GM12878 (cell line): ENCODE results near the gene RAB3B. TPM values are rescaled to one million over a fixed set of nuclear protein-coding genes. Genes with fewer than 3 reads are reported as not detected.
A peak's percentile ranks its signal among the peaks of the same experiment; 100 is the strongest.

Experiments used
- ATAC-seq: fragments of 200-7000 bp; cut with Tn5 transposase; 3 replicates; pipeline ENCODE4 v1.9.1; 2020; ENCODE audit warnings: mild to moderate bottlenecking, moderate library complexity
- BruUV-seq: library from RNA; stranded (reverse); fragments of 400-500 nt; replicated peaks from 2 replicates; lab custom pipeline; 2021; lab: Mats Ljungman, UMichigan
- CTCF ChIA-PET: fragments of 300-600 bp; sonication (Branson Sonifier 250); formaldehyde crosslinking; extraction: SDS; loops from one replicate; lab custom pipeline; 2021; ENCODE audit warnings: inconsistent platforms; lab: Yijun Ruan, JAX
- POLR2A ChIA-PET: fragments of 350-600 bp; formaldehyde crosslinking; extraction: SDS; loops from one replicate; lab custom pipeline; 2021; ENCODE audit warnings: inconsistent platforms; lab: Charles Lee
- RAD21 ChIA-PET: fragments of 300-600 bp; sonication (Branson Sonifier 250); formaldehyde crosslinking; loops from one replicate; lab custom pipeline; 2023; ENCODE audit warnings: antibody characterized with exemption; ENCODE audit not compliant: unreplicated experiment; lab: Charles Lee
- SMC1A ChIA-PET: fragments of 300-600 bp; sonication (Branson Sonifier 250); formaldehyde crosslinking; loops from one replicate; lab custom pipeline; 2023; ENCODE audit not compliant: unreplicated experiment, uncharacterized antibody; lab: Charles Lee
- DNase-seq: peaks from one replicate; pipeline ENCODE4 v3.0.0-alpha.2; 2011; ENCODE audit warnings: low read depth, low spot score
- FAIRE-seq: peaks from 3 replicates; lab custom pipeline; 2011; peaks lifted over from hg19 to GRCh38; lab: Jason Lieb, UNC
- H2AFZ ChIP-seq: 2 replicates; pipeline ENCODE4 v1.6.0; 2011; ENCODE audit warnings: low read depth, low read length, control low read depth; ENCODE audit not compliant: control insufficient read depth
- H3K27ac ChIP-seq: 2 replicates; pipeline ENCODE4 v1.5.1; 2011; ENCODE audit warnings: control low read depth; ENCODE audit not compliant: control insufficient read depth, insufficient read depth
- H3K27me3 ChIP-seq, 2 experiments: replicated peaks in 1 of 2; 2 replicates each; pipeline versions ENCODE4 v1.6.0 to v1.6.1; 2011; ENCODE audit warnings: low read length in 1 of 2; ENCODE audit not compliant: control insufficient read depth in 2 of 2, insufficient read depth in 2 of 2
- H3K36me3 ChIP-seq, 2 experiments: 2 replicates each; pipeline ENCODE4 v1.5.1; 2011; ENCODE audit warnings: low read length in 1 of 2; ENCODE audit not compliant: control insufficient read depth in 2 of 2, insufficient read depth in 2 of 2
- H3K4me1 ChIP-seq: 2 replicates; pipeline ENCODE4 v1.6.1; 2011; ENCODE audit warnings: mild to moderate bottlenecking, low read length, moderate library complexity, mixed read lengths; ENCODE audit not compliant: control insufficient read depth, insufficient read depth
- H3K4me2 ChIP-seq: 2 replicates; pipeline ENCODE4 v1.6.0; 2011; ENCODE audit warnings: control low read depth; ENCODE audit not compliant: control insufficient read depth, insufficient read depth
- H3K4me3 ChIP-seq: fragments of 200-600 bp; sonication (generic); 2 replicates; pipeline ENCODE4 v1.5.1; 2016
- H3K79me2 ChIP-seq: 2 replicates; pipeline ENCODE4 v1.6.0; 2011; ENCODE audit warnings: low read length; ENCODE audit not compliant: control insufficient read depth, insufficient read depth
- H3K9ac ChIP-seq: 2 replicates; pipeline ENCODE4 v1.8.0; 2011; ENCODE audit warnings: low read length, control low read depth, mixed read lengths; ENCODE audit not compliant: control insufficient read depth, insufficient read depth
- H3K9me3 ChIP-seq: replicated peaks from 3 replicates; pipeline ENCODE4 v1.5.1; 2011; ENCODE audit warnings: mild to moderate bottlenecking, low read length; ENCODE audit not compliant: control insufficient read depth, insufficient read depth
- H4K20me1 ChIP-seq: 2 replicates; pipeline ENCODE4 v1.6.0; 2011; ENCODE audit not compliant: control insufficient read depth, insufficient read depth
- RELA ChIP-seq: fragments of 450-650 bp; IDR thresholded peaks from 2 replicates; pipeline ENCODE4 v1.8.0; 2014; ENCODE audit warnings: borderline replicate concordance; ENCODE audit not compliant: partially characterized antibody
- REST ChIP-seq: IDR thresholded peaks from 2 replicates; pipeline ENCODE4 v1.6.1; 2012; ENCODE audit warnings: mild to moderate bottlenecking, low read depth, low read length
- SPI1 ChIP-seq: IDR thresholded peaks from 2 replicates; pipeline ENCODE4 v1.6.1; 2011; ENCODE audit warnings: low read depth, mild to moderate bottlenecking, low read length, moderate library complexity, borderline replicate concordance; ENCODE audit not compliant: insufficient read depth
- WGBS: methylation state at CpG from one replicate; pipeline ENCODE4 v1.1.6; 2016; ENCODE audit warnings: low lambda C conversion rate; ENCODE audit not compliant: insufficient replicate concordance, insufficient coverage; ENCODE audit errors: missing lambda C conversion rate; 5-methylcytosine and 5-hydroxymethylcytosine counted together
- in situ Hi-C: fragments of 300-500 bp; cut with MboI; formaldehyde crosslinking; loops from 9 replicates; pipeline ENCODE4 v1.14.3; 2018; ENCODE audit warnings: mixed read lengths
- intact Hi-C: fragments of 100-400 bp; cut with micrococcal nuclease; formaldehyde crosslinking; loops from one replicate; pipeline ENCODE4 v1.14.2; 2022; ENCODE audit not compliant: unreplicated experiment
- polyA plus RNA-seq, 11 experiments: library from polyadenylated mRNA; depleted of rRNA in 4 of 11; unstranded in 6 of 11; stranded (reverse) in 5 of 11; fragments of >200 nt; fragmentation: Nextera tagmentation in 4 of 11; fragmentation: Illumina TruSeq in 1 of 11; extraction: Ambion mirVana in 4 of 11; extraction: Trizol in 1 of 11; gene quantifications; 1 replicate in 1 of 11; 2 replicates in 10 of 11; pipeline versions ENCODE4 v1.2.1 to v1.2.3, GENCODE V29; 2011 to 2016; ENCODE audit warnings: inconsistent platforms in 2 of 11, missing spikeins in 2 of 11, low read depth in 1 of 11
- total RNA-seq, 4 experiments: library from RNA; depleted of rRNA in 3 of 4; stranded (reverse); fragments of >200 nt in 3 of 4; fragmentation: Illumina TruSeq in 1 of 4; extraction: Trizol in 1 of 4; gene quantifications; 2 replicates each; pipeline versions ENCODE4 v1.2.1 to v1.2.3, GENCODE V29; 2013 to 2021

RAB3B gene
- total and polyA plus RNA-seq, 10 of the 15 experiments (the other 5 are each of a cell fraction or from before 2014, with no cell fraction given) = 0.05 to 0.32 (median 0.24) TPM

DNA sequence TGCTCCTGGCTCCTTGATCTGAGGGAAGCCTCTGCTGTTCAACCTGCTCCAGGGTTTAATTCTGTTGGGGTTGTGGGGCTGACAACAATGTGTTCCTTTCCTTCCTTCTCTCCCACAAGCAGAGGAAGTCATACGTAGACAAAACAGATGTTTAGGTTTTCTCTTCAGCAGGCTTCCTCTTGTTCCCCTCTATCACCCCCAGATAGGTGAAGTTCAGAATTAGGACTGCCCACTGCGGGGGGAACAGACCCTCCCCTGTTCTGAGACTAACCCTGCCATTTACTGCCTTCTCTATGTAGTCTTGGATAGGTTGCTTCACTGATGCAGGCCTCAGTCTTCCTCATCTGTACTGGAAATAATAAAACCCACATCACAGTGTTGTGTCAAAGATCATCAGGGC is 82.0 kb downstream of the RAB3B start (continued):
- TF ChIP-seq RELA = no peak

DNA sequence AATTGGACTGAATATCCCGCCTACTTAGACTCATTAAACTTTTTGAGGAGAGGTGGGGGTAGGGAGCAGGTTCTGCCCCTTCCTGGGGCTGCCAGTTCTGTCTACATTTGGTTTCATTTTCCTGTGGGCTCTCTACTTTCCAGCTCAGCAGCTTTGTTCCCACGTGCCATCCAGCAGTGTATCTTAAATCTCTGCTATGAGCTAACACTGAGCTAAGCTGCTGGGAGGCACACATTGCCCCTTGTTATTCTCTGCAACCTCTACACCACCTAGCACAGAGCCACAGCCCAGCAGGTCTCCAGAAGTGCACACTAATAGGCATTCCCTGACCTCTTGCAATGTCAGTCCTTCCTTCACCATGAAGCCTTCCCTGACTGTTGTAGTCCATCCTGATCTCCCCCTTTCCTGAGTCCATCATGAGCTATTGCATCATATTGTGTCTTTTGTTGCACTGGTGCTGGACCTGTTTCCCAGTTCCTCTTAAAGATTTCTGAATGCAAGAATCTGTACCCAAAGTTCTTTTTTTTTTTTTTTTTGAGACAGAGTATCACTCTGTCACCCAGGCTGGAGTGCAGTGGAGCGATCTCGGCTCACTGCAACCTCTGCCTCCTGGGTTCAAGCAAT is 83.3 kb downstream of the RAB3B start:
- H2AFZ ChIP-seq = no peak overlapping the region

More for the DNA sequence above, 83.3 kb downstream of the RAB3B start:
- peak; percentile 21; the same call in 2 of the 3 replicates for ATAC-seq
- Histone ChIP-seq H3K79me2 (no peaks in the 10 kb centered on the region), H3K9ac (no peak overlapping the region), H3K9me3 (no peaks in the 10 kb centered on the region; the same call in 2 of the 3 replicates), H3K36me3 (no peaks in the 10 kb centered on the region), H4K20me1 (no peaks in the 10 kb centered on the region), H3K4me3 (no peak overlapping the region), H3K27me3 (peaks cover 0 to 2% of the 10 kb centered on the region in 2 experiments; a peak in 2 of 4 replicates), H3K4me2 (peak overlapping the region; percentile 22; the same call in 1 of the 2 replicates), H3K27ac (no peak overlapping the region), H3K4me1 (peaks cover 2% of the 10 kb centered on the region; the same call in 1 of the 2 replicates)
- DNase-seq = no peak
- ChIA-PET CTCF (interaction anchor here (0.9 to 2.6 kb wide), 4 partner anchors 10 to 97 kb away, joined by 3 to 13 read pairs (median 4); no protein-coding TSS in a partner anchor), RAD21 (interaction anchor here (2.2 kb wide), 1 partner anchor 10 kb away, joined by 8 read pairs; no protein-coding TSS in a partner anchor), POLR2A (no interaction called here), SMC1A (interaction anchor here (2.2 kb wide), 1 partner anchor 17 kb away, joined by 10 read pairs; no protein-coding TSS in a partner anchor)
- in situ Hi-C loops (no loop called here), intact Hi-C loops (no loop called here)
- no peak for FAIRE-seq
- TF ChIP-seq REST = no peak
- TF ChIP-seq SPI1 = peak; percentile 29; the same call in 1 of the 2 replicates
- 31% methylated on average over 4 of the region's 4 CpGs for WGBS
- BruUV-seq = no TSS peak
